Peyer's patch (tissue), 4 donors: Measurements from ENCODE around the gene LPGAT1.

Source experiments
- POLR2A ChIP-seq, 2 donors: fragments of 450-650 bp; IDR thresholded peaks; one replicate each; pipeline ENCODE4 v1.5.1; 2017; ENCODE audit warnings: antibody characterized with exemption in 2 of 2, mild to moderate bottlenecking in 2 of 2, moderate library complexity in 2 of 2
- TF ChIP-seq, protein P1 (sequence below), 6 experiments: fragments of 450-650 bp in 4 of 6; fragments of 200-600 bp in 2 of 6; sonication (generic) in 1 of 6; IDR thresholded peaks; one replicate each; pipeline ENCODE4 v1.5.1; 2017 to 2019; ENCODE audit warnings: antibody characterized with exemption in 6 of 6, mild to moderate bottlenecking in 3 of 6, moderate library complexity in 1 of 6

DNA sequence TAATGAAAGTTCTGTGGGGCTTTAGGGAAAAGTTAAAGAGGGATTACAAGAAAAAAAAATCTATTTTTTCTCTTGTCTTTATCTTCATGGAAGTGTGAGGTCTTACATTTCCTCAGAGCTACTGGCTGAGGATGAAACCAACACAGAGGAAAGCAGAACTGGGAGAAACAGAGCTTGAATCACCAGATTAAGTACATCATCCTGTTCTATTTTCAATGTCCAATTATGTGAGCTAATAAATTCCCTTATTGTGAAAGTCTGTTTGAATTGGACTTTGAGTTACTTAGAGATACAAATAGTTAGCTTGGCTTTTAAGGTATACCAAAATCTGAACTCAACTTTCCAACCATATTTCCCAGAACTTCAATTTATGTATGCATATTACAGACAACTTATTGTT lies 69.2 kb downstream of the LPGAT1 start:
- TF ChIP-seq, protein P1, sequence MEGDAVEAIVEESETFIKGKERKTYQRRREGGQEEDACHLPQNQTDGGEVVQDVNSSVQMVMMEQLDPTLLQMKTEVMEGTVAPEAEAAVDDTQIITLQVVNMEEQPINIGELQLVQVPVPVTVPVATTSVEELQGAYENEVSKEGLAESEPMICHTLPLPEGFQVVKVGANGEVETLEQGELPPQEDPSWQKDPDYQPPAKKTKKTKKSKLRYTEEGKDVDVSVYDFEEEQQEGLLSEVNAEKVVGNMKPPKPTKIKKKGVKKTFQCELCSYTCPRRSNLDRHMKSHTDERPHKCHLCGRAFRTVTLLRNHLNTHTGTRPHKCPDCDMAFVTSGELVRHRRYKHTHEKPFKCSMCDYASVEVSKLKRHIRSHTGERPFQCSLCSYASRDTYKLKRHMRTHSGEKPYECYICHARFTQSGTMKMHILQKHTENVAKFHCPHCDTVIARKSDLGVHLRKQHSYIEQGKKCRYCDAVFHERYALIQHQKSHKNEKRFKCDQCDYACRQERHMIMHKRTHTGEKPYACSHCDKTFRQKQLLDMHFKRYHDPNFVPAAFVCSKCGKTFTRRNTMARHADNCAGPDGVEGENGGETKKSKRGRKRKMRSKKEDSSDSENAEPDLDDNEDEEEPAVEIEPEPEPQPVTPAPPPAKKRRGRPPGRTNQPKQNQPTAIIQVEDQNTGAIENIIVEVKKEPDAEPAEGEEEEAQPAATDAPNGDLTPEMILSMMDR (IDR thresholded peaks at IDR 0.05): no peak
- no peak for TF ChIP-seq POLR2A (IDR thresholded peaks at IDR 0.05)
